SH-SY5Y (cell line): Measurements from ENCODE around the gene FOSL2.

ENCODE experiments used
- GATA2 ChIP-seq: IDR thresholded peaks from 2 replicates; pipeline ENCODE4 v1.6.1; 2011; ENCODE audit warnings: mild to moderate bottlenecking, low read depth, low read length
- GATA3 ChIP-seq: IDR thresholded peaks from 2 replicates; pipeline ENCODE4 v1.6.1; 2011; ENCODE audit warnings: low read depth, mild to moderate bottlenecking, low read length, moderate library complexity

DNA sequence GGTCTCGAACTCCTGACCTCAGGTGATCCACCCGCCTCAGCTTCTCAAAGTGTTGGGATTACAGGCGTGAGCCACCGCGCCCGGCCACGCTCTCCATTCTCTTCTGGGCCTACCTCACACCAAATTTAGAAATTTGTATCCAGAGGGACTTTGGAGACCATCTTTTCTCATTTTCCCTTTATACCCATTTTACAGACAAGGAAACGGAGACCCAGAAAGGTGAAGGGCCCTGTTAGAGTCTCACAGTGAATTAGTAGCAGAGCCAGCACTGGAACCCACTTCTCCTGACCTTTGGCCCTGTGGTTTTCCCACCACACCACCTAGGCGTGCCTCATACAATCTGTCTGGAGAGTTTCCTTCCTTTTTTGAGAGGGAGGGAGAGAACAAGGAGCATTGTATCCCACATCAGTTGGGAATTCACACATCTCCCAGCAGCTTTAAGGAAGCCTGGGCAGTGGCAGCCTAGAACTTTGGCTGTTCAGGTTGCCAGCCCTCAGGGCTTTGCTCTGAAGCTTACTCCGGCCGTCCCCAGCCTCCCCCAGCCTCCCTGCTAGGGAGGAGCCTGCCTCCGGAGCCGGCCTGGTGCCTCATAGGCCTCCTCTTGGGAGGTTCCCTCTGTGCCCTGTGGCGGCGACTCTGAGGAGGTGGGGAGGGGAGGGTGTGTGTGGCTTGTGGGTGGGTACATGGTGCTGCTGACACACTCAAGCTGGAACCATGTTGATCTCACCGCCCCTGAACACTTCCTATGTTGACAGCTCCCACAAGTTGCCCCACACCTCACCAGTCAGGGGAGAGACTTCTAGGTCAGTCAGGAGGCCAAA, 13.8 kb downstream of the FOSL2 start:
- no peak for TF ChIP-seq GATA2
- no peak for TF ChIP-seq GATA3
